Gastrocnemius medialis (tissue), 4 donors: ENCODE measurements around the gene CDH4. TPM values are rescaled to one million over a fixed set of nuclear protein-coding genes. Genes with fewer than 3 reads are reported as not detected.

Experiments used
- ATAC-seq, 2 donors: fragments of 150-250 bp; one replicate each; pipeline ENCODE4 v1.9.1; 2016
- DNase-seq, 2 donors: peaks; one replicate each; pipeline ENCODE4 v3.0.0-alpha.2; 2019
- H3K27ac ChIP-seq, 4 donors: fragments of 200-600 bp; sonication (generic); 1 replicate in 1 of 4; 2 replicates in 3 of 4; pipeline ENCODE4 v1.5.1; 2016 to 2018; ENCODE audit warnings: mild to moderate bottlenecking in 2 of 4, moderate library complexity in 1 of 4
- H3K27me3 ChIP-seq, 3 donors: fragments of 200-600 bp; sonication (generic) in 2 of 3; 1 replicate in 1 of 3; 2 replicates in 2 of 3; pipeline versions ENCODE4 v1.5.1 to v1.6.0; 2016 to 2019; ENCODE audit warnings: mild to moderate bottlenecking in 1 of 3, moderate library complexity in 1 of 3
- H3K36me3 ChIP-seq, 2 donors: fragments of 200-600 bp; sonication (generic) in 1 of 2; one replicate each; pipeline ENCODE4 v1.5.1; 2017 to 2018
- H3K4me1 ChIP-seq, 2 donors: fragments of 200-600 bp; sonication (generic) in 1 of 2; one replicate each; pipeline ENCODE4 v1.5.1; 2016 to 2017; ENCODE audit warnings: mild to moderate bottlenecking in 2 of 2
- H3K4me3 ChIP-seq, 4 donors: fragments of 200-600 bp; sonication (generic) in 3 of 4; 1 replicate in 1 of 4; 2 replicates in 3 of 4; pipeline ENCODE4 v1.5.1; 2016 to 2019; ENCODE audit warnings: mild to moderate bottlenecking in 2 of 4
- H3K9me3 ChIP-seq, 3 donors: fragments of 200-600 bp; sonication (generic) in 2 of 3; 1 replicate in 1 of 3; 2 replicates in 2 of 3; pipeline ENCODE4 v1.5.1; 2016 to 2019
- POLR2A ChIP-seq, 2 donors: fragments of 450-650 bp; IDR thresholded peaks; one replicate each; pipeline ENCODE4 v1.6.1; 2017; ENCODE audit warnings: antibody characterized with exemption in 2 of 2, mild to moderate bottlenecking in 2 of 2, moderate library complexity in 2 of 2
- in situ Hi-C, 4 donors: fragments of 200-750 bp; cut with MboI; loops; one replicate each; pipeline versions ENCODE4 v1.15.0 to v1.8.0; 2017; ENCODE audit warnings: low sequenced_read_pairs in 4 of 4
- intact Hi-C: fragments of 100-400 bp; cut with DNase I; formaldehyde crosslinking; loops from one replicate; pipeline ENCODE4 v1.15.1; 2023; ENCODE audit warnings: low total_unique reads
- total RNA-seq, 4 donors: library from RNA; depleted of rRNA; stranded (reverse); fragments of >200 nt; gene quantifications; one replicate each; pipeline versions ENCODE4 v1.1.0 to v1.2.3, GENCODE V29; 2016
- TF ChIP-seq, protein P1 (sequence below), 5 experiments: fragments of 450-650 bp in 3 of 5; fragments of 200-600 bp in 2 of 5; sonication (generic) in 2 of 5; IDR thresholded peaks in 4 of 5; conservative IDR thresholded peaks in 1 of 5; 1 replicate in 4 of 5; 2 replicates in 1 of 5; pipeline ENCODE4 v1.5.1; 2016 to 2019; ENCODE audit warnings: antibody characterized with exemption in 5 of 5, mild to moderate bottlenecking in 3 of 5, moderate library complexity in 3 of 5

CDH4 gene
- total RNA-seq, 4 donors from 2014 or later: 0.38 to 1.2 (median 0.86) TPM

DNA sequence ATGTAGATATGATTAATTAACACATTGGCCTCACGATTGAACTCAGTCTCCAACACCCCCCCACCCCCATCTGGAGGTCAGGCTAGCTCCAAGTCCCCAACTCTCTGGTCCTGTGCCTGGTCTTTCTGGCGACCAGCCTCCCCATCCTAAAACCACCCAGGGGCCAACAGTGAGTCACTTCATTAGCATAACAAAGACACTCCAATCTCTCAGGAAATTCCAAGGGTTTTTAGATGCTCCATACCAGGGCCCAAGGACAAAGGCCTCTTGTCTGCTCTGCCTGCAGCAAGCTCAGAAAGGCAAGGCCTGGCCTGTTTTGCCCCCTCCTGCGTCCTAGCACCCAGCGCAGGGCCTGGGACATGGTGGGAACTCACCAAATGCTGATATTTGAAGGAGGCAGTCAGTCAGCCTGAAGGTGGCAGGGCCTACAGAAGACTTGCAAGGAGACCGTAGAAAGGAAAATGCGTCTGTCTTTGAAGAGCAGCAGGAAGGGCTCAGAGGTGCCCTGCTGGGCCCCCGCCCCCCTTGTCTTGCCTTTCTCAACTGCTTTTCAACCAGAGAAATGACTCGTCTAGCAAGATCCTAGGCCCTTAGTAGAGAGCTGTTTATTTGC is 184.7 kb downstream of the CDH4 start:
- ATAC-seq (no peak), DNase-seq (no peak)
- Histone ChIP-seq H3K36me3 (no peaks in the 10 kb centered on the region), H3K27me3 (peaks cover 0 to 3% (median 0%) of the 10 kb centered on the region in 3 donors), H3K9me3 (no peaks in the 10 kb centered on the region), H3K4me1 (no peaks in the 10 kb centered on the region), H3K27ac (no peak overlapping the region), H3K4me3 (no peak overlapping the region)
- in situ Hi-C loops (no loop called here), intact Hi-C loops (no loop called here)
- TF ChIP-seq, protein P1, sequence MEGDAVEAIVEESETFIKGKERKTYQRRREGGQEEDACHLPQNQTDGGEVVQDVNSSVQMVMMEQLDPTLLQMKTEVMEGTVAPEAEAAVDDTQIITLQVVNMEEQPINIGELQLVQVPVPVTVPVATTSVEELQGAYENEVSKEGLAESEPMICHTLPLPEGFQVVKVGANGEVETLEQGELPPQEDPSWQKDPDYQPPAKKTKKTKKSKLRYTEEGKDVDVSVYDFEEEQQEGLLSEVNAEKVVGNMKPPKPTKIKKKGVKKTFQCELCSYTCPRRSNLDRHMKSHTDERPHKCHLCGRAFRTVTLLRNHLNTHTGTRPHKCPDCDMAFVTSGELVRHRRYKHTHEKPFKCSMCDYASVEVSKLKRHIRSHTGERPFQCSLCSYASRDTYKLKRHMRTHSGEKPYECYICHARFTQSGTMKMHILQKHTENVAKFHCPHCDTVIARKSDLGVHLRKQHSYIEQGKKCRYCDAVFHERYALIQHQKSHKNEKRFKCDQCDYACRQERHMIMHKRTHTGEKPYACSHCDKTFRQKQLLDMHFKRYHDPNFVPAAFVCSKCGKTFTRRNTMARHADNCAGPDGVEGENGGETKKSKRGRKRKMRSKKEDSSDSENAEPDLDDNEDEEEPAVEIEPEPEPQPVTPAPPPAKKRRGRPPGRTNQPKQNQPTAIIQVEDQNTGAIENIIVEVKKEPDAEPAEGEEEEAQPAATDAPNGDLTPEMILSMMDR (IDR thresholded peaks at IDR 0.05 in 4 of 5, conservative IDR thresholded peaks at IDR 0.05 in 1 of 5): no peak
- no peak for TF ChIP-seq POLR2A (IDR thresholded peaks at IDR 0.05)

DNA sequence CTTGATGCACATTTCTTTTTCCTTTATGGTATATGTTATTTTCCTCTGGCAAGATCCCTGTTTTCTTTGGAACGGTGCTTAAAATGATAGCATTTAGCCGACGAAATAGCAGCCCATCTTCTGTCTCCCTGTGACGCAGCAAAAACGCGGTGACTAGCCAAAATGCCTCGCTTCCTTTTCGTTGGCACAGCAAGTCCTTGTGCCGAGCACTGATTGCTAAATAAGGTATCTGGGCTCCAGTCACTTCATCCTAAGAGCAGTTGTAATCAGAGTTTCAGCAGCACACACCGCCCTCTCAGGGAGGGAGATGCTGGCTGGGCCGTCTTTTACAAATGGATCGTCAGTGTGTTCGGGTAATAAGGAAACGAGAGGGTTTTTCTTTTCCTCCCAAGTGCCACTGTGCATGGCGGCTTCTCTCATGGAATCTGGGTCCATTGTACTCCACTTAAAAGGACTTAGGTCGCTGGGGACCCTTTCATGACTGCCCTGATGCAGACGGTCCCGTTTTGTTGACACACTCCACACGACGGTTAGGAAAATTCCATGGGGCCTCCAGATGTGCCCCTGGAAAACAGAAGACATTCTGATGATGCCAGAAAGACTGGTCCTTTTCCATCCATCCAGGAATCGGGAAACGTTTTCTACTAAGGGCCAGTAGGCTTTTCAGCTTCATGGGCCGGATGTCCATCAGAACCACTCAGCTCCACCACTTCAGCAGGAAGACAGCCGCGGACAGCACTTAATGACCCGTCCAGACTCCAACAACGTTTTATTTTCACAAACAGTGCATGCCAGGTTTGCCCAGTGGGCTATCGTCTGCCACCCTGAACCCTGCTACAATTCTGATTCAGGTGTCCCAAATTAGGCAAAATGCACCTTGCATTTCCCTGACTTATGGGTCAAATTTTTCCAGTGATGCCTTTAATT is 185.5 kb downstream of the CDH4 start:
- Histone ChIP-seq H3K27ac (no peak overlapping the region), H3K36me3 (no peaks in the 10 kb centered on the region), H3K9me3 (no peaks in the 10 kb centered on the region), H3K27me3 (peaks cover 0 to 3% (median 0%) of the 10 kb centered on the region in 3 donors), H3K4me1 (no peaks in the 10 kb centered on the region), H3K4me3 (no peak overlapping the region)
- ATAC-seq (no peak), DNase-seq (no peak)
- TF ChIP-seq, protein P1 (IDR thresholded peaks at IDR 0.05 in 4 of 5, conservative IDR thresholded peaks at IDR 0.05 in 1 of 5): no peak
- no peak for TF ChIP-seq POLR2A (IDR thresholded peaks at IDR 0.05)
- in situ Hi-C loops: no loop called here
- intact Hi-C loops: no loop called here

DNA sequence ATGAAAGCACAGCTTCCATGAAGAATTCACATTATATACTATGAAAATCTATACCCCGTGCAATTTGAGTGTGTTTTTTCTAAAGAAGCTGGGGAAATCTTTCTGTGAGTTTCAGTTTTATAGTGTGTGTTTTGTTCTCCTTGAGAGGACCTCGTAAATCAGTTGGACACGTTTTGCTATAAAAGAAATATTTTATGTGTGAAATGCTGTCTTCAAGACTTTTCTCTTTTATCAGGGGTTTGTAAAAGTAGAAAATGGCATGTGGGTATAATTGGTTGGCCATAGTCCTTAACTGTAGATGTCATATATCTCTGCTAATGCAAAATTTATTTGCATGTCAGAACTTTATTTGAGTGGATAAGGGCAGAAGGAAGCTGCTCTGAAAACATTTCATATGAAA is 186.2 kb downstream of the CDH4 start:
- H3K27me3 ChIP-seq: peaks cover 0 to 3% (median 0%) of the 10 kb centered on the region in 3 donors
- DNase-seq (no peak), ATAC-seq (no peak)
- H3K27ac ChIP-seq: no peak overlapping the region
- TF ChIP-seq, protein P1 (IDR thresholded peaks at IDR 0.05 in 4 of 5, conservative IDR thresholded peaks at IDR 0.05 in 1 of 5): no peak
- no peak for TF ChIP-seq POLR2A (IDR thresholded peaks at IDR 0.05)
- H3K4me1 ChIP-seq: no peaks in the 10 kb centered on the region
- intact Hi-C loops: no loop called here
- no peaks in the 10 kb centered on the region for H3K36me3 ChIP-seq
- in situ Hi-C loops: no loop called here
- no peak overlapping the region for H3K4me3 ChIP-seq
- H3K9me3 ChIP-seq: no peaks in the 10 kb centered on the region

DNA sequence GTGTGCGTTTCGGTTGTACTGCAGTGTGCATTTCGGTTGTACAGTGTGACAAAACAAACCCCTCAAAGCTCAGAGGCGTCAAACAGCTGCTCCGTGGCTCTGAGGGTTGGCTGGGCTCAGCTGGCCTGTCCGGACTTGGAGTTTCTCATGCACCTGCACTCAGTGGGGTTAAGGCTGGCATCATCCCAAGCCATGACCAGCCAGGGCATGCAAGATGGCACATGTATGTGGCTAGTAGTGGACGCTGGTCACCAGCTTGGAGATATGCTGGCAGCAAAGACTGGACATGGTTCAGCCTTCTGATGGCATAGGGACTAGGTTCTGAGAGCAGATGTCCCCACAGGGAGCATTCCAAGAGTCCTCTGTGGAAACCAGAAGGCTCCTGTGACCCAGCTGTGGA is 187.2 kb downstream of the CDH4 start:
- intact Hi-C loops: no loop called here
- Histone ChIP-seq H3K27ac (no peak overlapping the region), H3K4me1 (no peaks in the 10 kb centered on the region), H3K4me3 (no peak overlapping the region), H3K27me3 (no peaks in the 10 kb centered on the region), H3K9me3 (no peaks in the 10 kb centered on the region), H3K36me3 (no peaks in the 10 kb centered on the region)
- TF ChIP-seq, protein P1 (IDR thresholded peaks at IDR 0.05 in 4 of 5, conservative IDR thresholded peaks at IDR 0.05 in 1 of 5): no peak
- TF ChIP-seq POLR2A (IDR thresholded peaks at IDR 0.05): no peak
- in situ Hi-C loops: no loop called here
- no peak for ATAC-seq
- DNase-seq: no peak
